GM12892 (cell line): ENCODE measurements around the gene CLDN5.

Source experiments
- POLR2A ChIP-seq: IDR thresholded peaks from 2 replicates; pipeline ENCODE4 v1.6.1; 2011; ENCODE audit warnings: low read depth, low read length, control low read depth
- POLR2AphosphoS5 ChIP-seq: IDR thresholded peaks from 2 replicates; pipeline ENCODE4 v1.6.1; 2011; ENCODE audit warnings: low read depth, low read length, control low read depth
- TAF1 ChIP-seq: IDR thresholded peaks from 2 replicates; pipeline ENCODE4 v1.6.1; 2011; ENCODE audit warnings: low read depth, mild to moderate bottlenecking, control low read depth, low read length, borderline replicate concordance

DNA sequence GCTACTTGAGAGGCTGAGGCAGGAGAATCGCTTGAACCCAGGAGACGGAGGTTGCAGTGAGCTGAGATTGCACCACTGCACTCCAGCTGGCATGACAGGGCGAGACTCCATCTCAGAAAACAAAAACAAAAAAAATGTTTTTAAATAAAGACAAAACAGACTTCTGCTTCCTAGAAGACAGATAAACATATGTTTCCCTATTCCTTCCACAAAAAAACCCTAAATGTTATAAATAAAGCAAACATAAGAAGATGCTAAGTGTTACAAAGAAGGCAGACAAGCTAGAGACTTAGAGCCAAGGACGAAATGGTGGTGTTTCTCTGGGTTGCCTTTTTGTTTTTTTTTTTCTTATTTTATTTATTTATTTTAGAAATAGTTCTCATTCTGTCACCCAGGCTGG lies 5.6 kb upstream of the CLDN5 start:
- TF ChIP-seq TAF1 (no peak), POLR2AphosphoS5 (no peak), POLR2A (no peak)
